Keratinocyte (primary cell): ENCODE data around the gene NPTXR. TPM values are rescaled to one million over a fixed set of nuclear protein-coding genes. Genes with fewer than 3 reads are reported as not detected.
A peak's percentile ranks its signal among the peaks of the same experiment; 100 is the strongest.

Experiments used
- DNase-seq: peaks from one replicate; pipeline ENCODE4 v3.0.0-alpha.2; 2011; ENCODE audit warnings: low read depth, missing footprints, low spot score
- FAIRE-seq: peaks from 2 replicates; lab custom pipeline; 2011; peaks lifted over from hg19 to GRCh38; lab: Jason Lieb, UNC
- H2AFZ ChIP-seq: 2 replicates; pipeline ENCODE4 v1.6.0; 2012; ENCODE audit warnings: low read length, control low read depth, inconsistent platforms; ENCODE audit not compliant: control insufficient read depth
- H3K27ac ChIP-seq: 2 replicates; pipeline ENCODE4 v1.5.1; 2011; ENCODE audit warnings: low read length; ENCODE audit not compliant: control insufficient read depth, insufficient read depth
- H3K27me3 ChIP-seq: 3 replicates; pipeline ENCODE4 v1.6.0; 2011; ENCODE audit warnings: low read length; ENCODE audit not compliant: control insufficient read depth, insufficient read depth; ENCODE audit errors: extremely low read depth
- H3K36me3 ChIP-seq, 2 experiments: 2 replicates in 1 of 2; 3 replicates in 1 of 2; pipeline ENCODE4 v1.5.1; 2011; ENCODE audit warnings: low read length in 2 of 2, mild to moderate bottlenecking in 1 of 2; ENCODE audit not compliant: control insufficient read depth in 2 of 2, insufficient read depth in 2 of 2; ENCODE audit errors: extremely low read depth in 1 of 2
- H3K4me1 ChIP-seq: 3 replicates; pipeline ENCODE4 v1.5.1; 2011; ENCODE audit warnings: low read length; ENCODE audit not compliant: control insufficient read depth, insufficient read depth; ENCODE audit errors: extremely low read depth
- H3K4me2 ChIP-seq: 3 replicates; pipeline ENCODE4 v1.6.0; 2011; ENCODE audit warnings: low read depth, low read length; ENCODE audit not compliant: control insufficient read depth, insufficient read depth; ENCODE audit errors: extremely low read depth
- H3K4me3 ChIP-seq, 3 experiments: fragments of 200-600 bp in 1 of 3; sonication (generic) in 1 of 3; 2 replicates in 2 of 3; 3 replicates in 1 of 3; pipeline ENCODE4 v1.5.1; 2011 to 2016; ENCODE audit warnings: low read length in 3 of 3, mild to moderate bottlenecking in 3 of 3, control low read depth in 2 of 3, inconsistent platforms in 1 of 3, low read depth in 1 of 3, mixed read lengths in 1 of 3, mixed run types in 1 of 3, moderate library complexity in 1 of 3; ENCODE audit not compliant: control insufficient read depth in 2 of 3, insufficient read depth in 2 of 3; ENCODE audit errors: extremely low read depth in 1 of 3
- H3K79me2 ChIP-seq: 2 replicates; pipeline ENCODE4 v1.6.0; 2012; ENCODE audit warnings: low read length; ENCODE audit not compliant: control insufficient read depth, insufficient read depth
- H3K9ac ChIP-seq: 3 replicates; pipeline ENCODE4 v1.6.0; 2011; ENCODE audit warnings: low read length; ENCODE audit not compliant: control insufficient read depth, insufficient read depth; ENCODE audit errors: extremely low read depth
- H3K9me1 ChIP-seq: 3 replicates; pipeline ENCODE4 v1.6.0; 2011; ENCODE audit warnings: low read length; ENCODE audit not compliant: control insufficient read depth, insufficient read depth; ENCODE audit errors: extremely low read depth
- H3K9me3 ChIP-seq: 2 replicates; pipeline ENCODE4 v1.5.1; 2012; ENCODE audit warnings: low read depth, low read length; ENCODE audit not compliant: control insufficient read depth
- H4K20me1 ChIP-seq: 3 replicates; pipeline ENCODE4 v1.6.0; 2011; ENCODE audit warnings: low read length; ENCODE audit not compliant: control insufficient read depth, insufficient read depth; ENCODE audit errors: extremely low read depth
- CTCF ChIP-seq, 3 experiments: IDR thresholded peaks in 1 of 3; conservative IDR thresholded peaks in 1 of 3; optimal IDR thresholded peaks in 1 of 3; 2 replicates in 2 of 3; 3 replicates in 1 of 3; pipeline versions ENCODE3 to v1.5.1; 2011; ENCODE audit warnings: low read length in 3 of 3, mild to moderate bottlenecking in 3 of 3, moderate library complexity in 2 of 3, control low read depth in 1 of 3, inconsistent platforms in 1 of 3; ENCODE audit not compliant: insufficient read depth in 2 of 3; ENCODE audit errors: extremely low read depth in 1 of 3
- EZH2 ChIP-seq: IDR thresholded peaks from one replicate; pipeline ENCODE4 v1.6.1; 2012; ENCODE audit warnings: inconsistent platforms, mild to moderate bottlenecking, low read length, moderate library complexity
- dilution Hi-C: fragments of 300-500 bp; cut with MboI; formaldehyde crosslinking; loops from one replicate; pipeline ENCODE4 v1.7.0; 2020; ENCODE audit warnings: low sequenced_read_pairs; ENCODE audit not compliant: extremely low pct_ligation_motif_present
- polyA plus RNA-seq, 5 experiments: library from polyadenylated mRNA; depleted of rRNA in 3 of 5; stranded (reverse) in 3 of 5; stranded (forward) in 1 of 5; unstranded in 1 of 5; fragments of >200 nt; gene quantifications; 1 replicate in 1 of 5; 2 replicates in 3 of 5; 3 replicates in 1 of 5; pipeline versions ENCODE4 v1.2.1 to v1.2.3, GENCODE V29; 2011 to 2012; ENCODE audit warnings: missing spikeins in 2 of 5, low read depth in 1 of 5, low replicate concordance in 1 of 5

The NPTXR gene
- polyA plus RNA-seq, 1 donor (not counting 4 experiments of a cell fraction or from before 2014, with no cell fraction given), result 0.03 TPM

GRCh38 chr22:38870312-38870741 is 26.5 kb upstream of the NPTXR start:
- no peak for DNase-seq
- Histone ChIP-seq H3K27ac (no peak overlapping the region), H3K27me3 (peaks cover 20% of the 10 kb centered on the region), H3K4me2 (peak overlapping the region; percentile 68), H4K20me1 (no peaks in the 10 kb centered on the region), H3K4me1 (peaks cover 27% of the 10 kb centered on the region), H3K36me3 (peaks cover 0 to 2% of the 10 kb centered on the region in 2 experiments), H3K9ac (peak overlapping the region; percentile 72), H3K9me3 (no peaks in the 10 kb centered on the region), H3K9me1 (no peaks in the 10 kb centered on the region), H3K79me2 (no peaks in the 10 kb centered on the region), H2AFZ (no peak overlapping the region), H3K4me3 (peak overlapping the region in 2 of 3 experiments; percentile 59 to 81)
- TF ChIP-seq EZH2 (no peak), CTCF (optimal IDR thresholded peaks at IDR 0.05 in 1 of 3, IDR thresholded peaks at IDR 0.05 in 1 of 3, conservative IDR thresholded peaks at IDR 0.05 in 1 of 3; ENCODE audit: extremely low read depth in 1 of 3, insufficient read depth in 2 of 3, low read length in 3 of 3) (peak; percentile 93 to 97 (median 95))
- dilution Hi-C loops, result no loop called here
- peak; percentile 86 for FAIRE-seq

DNA sequence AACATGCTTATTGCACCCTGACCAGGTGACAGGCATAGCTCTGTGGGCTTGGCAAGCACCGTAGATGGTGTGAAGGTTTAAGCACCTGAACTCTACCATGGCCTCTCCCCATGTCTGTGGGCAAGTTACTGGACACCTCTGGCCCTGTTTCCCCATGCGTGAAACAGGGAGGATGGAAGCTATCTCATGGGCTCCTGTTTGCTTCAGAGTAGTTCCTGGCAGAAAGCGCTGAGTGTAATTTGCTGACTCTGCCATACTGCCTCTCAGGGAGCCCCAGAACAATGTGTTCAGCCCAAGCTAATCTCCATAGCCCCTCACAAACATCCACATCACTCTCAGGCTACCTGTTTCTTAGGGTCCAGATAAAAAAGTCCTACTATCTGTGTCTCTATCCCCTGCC is 25.8 kb upstream of the NPTXR start:
- H3K9me1 ChIP-seq, result no peaks in the 10 kb centered on the region
- no peaks in the 10 kb centered on the region for H4K20me1 ChIP-seq
- H3K4me3 ChIP-seq, result no peak overlapping the region
- no peak overlapping the region for H3K4me2 ChIP-seq
- TF ChIP-seq CTCF (optimal IDR thresholded peaks at IDR 0.05 in 1 of 3, IDR thresholded peaks at IDR 0.05 in 1 of 3, conservative IDR thresholded peaks at IDR 0.05 in 1 of 3; ENCODE audit: extremely low read depth in 1 of 3, insufficient read depth in 2 of 3, low read length in 3 of 3), result no peak
- no peak for TF ChIP-seq EZH2
- H3K27me3 ChIP-seq, result peaks cover 17% of the 10 kb centered on the region
- no peak overlapping the region for H3K9ac ChIP-seq
- no peak for FAIRE-seq
- no peaks in the 10 kb centered on the region for H3K79me2 ChIP-seq
- peaks cover 0 to 2% of the 10 kb centered on the region in 2 experiments for H3K36me3 ChIP-seq
- dilution Hi-C loops, result no loop called here
- no peak overlapping the region for H3K27ac ChIP-seq
- H3K4me1 ChIP-seq, result peaks cover 29% of the 10 kb centered on the region
- H2AFZ ChIP-seq, result no peak overlapping the region
- DNase-seq, result no peak
- H3K9me3 ChIP-seq, result no peaks in the 10 kb centered on the region
